K562 (cell line): ENCODE results near the gene CCDC54. TPM values are rescaled to one million over a fixed set of nuclear protein-coding genes. Genes with fewer than 3 reads are reported as not detected.

Source experiments
- ATAC-seq: fragments of 200-7000 bp; cut with Tn5 transposase; 3 replicates; pipeline ENCODE4 v1.9.1; 2020; ENCODE audit warnings: moderate library complexity
- BruUV-seq: library from RNA; stranded (reverse); fragments of 400-500 nt; replicated peaks from 2 replicates; lab custom pipeline; 2021; lab: Mats Ljungman, UMichigan
- CTCF ChIA-PET: fragments of 300-600 bp; formaldehyde crosslinking; extraction: SDS; loops from one replicate; lab custom pipeline; 2021; ENCODE audit warnings: low intra/inter-chr PET ratio; lab: Yijun Ruan, JAX
- POLR2A ChIA-PET: fragments of 300-600, 350-650 bp; sonication (Branson Sonifier 250); formaldehyde crosslinking; extraction: SDS; loops from one replicate; lab custom pipeline; 2021; ENCODE audit warnings: antibody characterized with exemption, inconsistent platforms; lab: Yijun Ruan, JAX
- DNase-seq, 4 experiments: peaks; one replicate each; pipeline versions ENCODE4 v3.0.0 to v3.0.0-alpha.2; 2011 to 2018; ENCODE audit warnings: low spot score in 3 of 4, mixed read lengths in 3 of 4; ENCODE audit errors: extremely low read depth in 1 of 4
- FAIRE-seq: peaks from 2 replicates; lab custom pipeline; 2011; peaks lifted over from hg19 to GRCh38; lab: Jason Lieb, UNC
- H2AFZ ChIP-seq: 2 replicates; pipeline ENCODE4 v1.6.0; 2011; ENCODE audit warnings: low read depth, low read length, control low read depth, inconsistent platforms
- H3K27ac ChIP-seq: fragments of 200-600 bp; 3 replicates; pipeline ENCODE4 v1.8.0; 2011; ENCODE audit warnings: low read depth, mild to moderate bottlenecking, control low read depth, inconsistent platforms, low read length, moderate library complexity, mixed read lengths; ENCODE audit errors: extremely low read depth
- H3K27me3 ChIP-seq, 2 experiments: fragments of 300-600 bp in 1 of 2; 2 replicates in 1 of 2; 3 replicates in 1 of 2; pipeline versions ENCODE4 v1.6.0 to v1.8.0; 2011; ENCODE audit warnings: inconsistent platforms in 2 of 2, low read length in 2 of 2, mild to moderate bottlenecking in 1 of 2, mixed read lengths in 1 of 2, moderate library complexity in 1 of 2; ENCODE audit not compliant: control insufficient read depth in 2 of 2, insufficient read depth in 2 of 2
- H3K36me3 ChIP-seq: fragments of 300-600 bp; 3 replicates; pipeline ENCODE4 v1.8.0; 2011; ENCODE audit warnings: mild to moderate bottlenecking, low read length, inconsistent platforms; ENCODE audit not compliant: control insufficient read depth, insufficient read depth
- H3K4me1 ChIP-seq, 2 experiments: fragments of 200-600 bp in 1 of 2; replicated peaks in 1 of 2; 2 replicates in 1 of 2; 3 replicates in 1 of 2; pipeline versions ENCODE4 v1.5.1 to v1.8.0; 2011; ENCODE audit warnings: inconsistent platforms in 2 of 2, low read length in 2 of 2, mild to moderate bottlenecking in 1 of 2, mixed read lengths in 1 of 2, moderate library complexity in 1 of 2; ENCODE audit not compliant: control insufficient read depth in 2 of 2, insufficient read depth in 2 of 2
- H3K4me2 ChIP-seq: 2 replicates; pipeline ENCODE4 v1.6.1; 2011; ENCODE audit warnings: low read length, control low read depth, inconsistent platforms, mixed read lengths; ENCODE audit not compliant: insufficient read depth
- H3K4me3 ChIP-seq: fragments of 200-600 bp; sonication (generic), shearing (Covaris generic); 2 replicates; pipeline ENCODE4 v1.5.1; 2016; ENCODE audit warnings: control low read depth, inconsistent platforms
- H3K79me2 ChIP-seq: fragments of 200-600 bp; 3 replicates; pipeline ENCODE4 v1.8.0; 2011; ENCODE audit warnings: low read length, inconsistent platforms; ENCODE audit not compliant: control insufficient read depth, insufficient read depth
- H3K9ac ChIP-seq, 2 experiments: 2 replicates each; pipeline versions ENCODE4 v1.6.0 to v1.6.1; 2011; ENCODE audit warnings: low read depth in 2 of 2, low read length in 2 of 2, control low read depth in 1 of 2, inconsistent platforms in 1 of 2, mild to moderate bottlenecking in 1 of 2, mixed read lengths in 1 of 2; ENCODE audit not compliant: insufficient read depth in 1 of 2
- H3K9me1 ChIP-seq: one replicate; pipeline ENCODE4 v1.6.0; 2011; ENCODE audit warnings: inconsistent platforms, mild to moderate bottlenecking, low read length, moderate library complexity; ENCODE audit not compliant: control insufficient read depth, insufficient read depth
- H3K9me3 ChIP-seq: replicated peaks from 2 replicates; pipeline ENCODE4 v1.5.1; 2011; ENCODE audit warnings: low read depth, low read length, inconsistent platforms; ENCODE audit not compliant: control insufficient read depth, insufficient read depth
- H4K20me1 ChIP-seq: replicated peaks from 2 replicates; pipeline ENCODE4 v1.6.1; 2011; ENCODE audit warnings: low read length, inconsistent platforms, mixed read lengths; ENCODE audit not compliant: control insufficient read depth, insufficient read depth
- ARNT ChIP-seq, 2 experiments: fragments of 450-650 bp; IDR thresholded peaks; 2 replicates each; pipeline ENCODE4 v1.6.1; 2016; ENCODE audit warnings: mild to moderate bottlenecking in 1 of 2
- DIDO1 ChIP-seq: fragments of 450-650 bp; IDR thresholded peaks from 2 replicates; pipeline ENCODE4 v1.6.1; 2016; ENCODE audit warnings: low read depth, missing biosample characterization, missing genetic modification characterization
- HDAC2 ChIP-seq: fragments of 450-650 bp; IDR thresholded peaks from 2 replicates; pipeline ENCODE4 v1.6.1; 2016; ENCODE audit warnings: mild to moderate bottlenecking
- HDGF ChIP-seq: fragments of 450-650 bp; IDR thresholded peaks from 2 replicates; pipeline ENCODE4 v1.6.1; 2016
- NFIC ChIP-seq: fragments of 450-650 bp; IDR thresholded peaks from 2 replicates; pipeline ENCODE4 v1.6.1; 2017; ENCODE audit warnings: mild to moderate bottlenecking, inconsistent platforms
- PCBP2 ChIP-seq: fragments of 200-400 bp; formaldehyde crosslinking; IDR thresholded peaks from 2 replicates; pipeline ENCODE4 v1.6.1; 2018; ENCODE audit warnings: low read length, low read depth, mild to moderate bottlenecking, moderate library complexity; ENCODE audit not compliant: poor library complexity, severe bottlenecking
- SPI1 ChIP-seq: IDR thresholded peaks from 2 replicates; pipeline ENCODE4 v1.6.1; 2011; ENCODE audit warnings: low read depth, low read length, control low read depth, borderline replicate concordance
- TEAD2 ChIP-seq: fragments of 450-650 bp; IDR thresholded peaks from 2 replicates; pipeline ENCODE4 v1.6.1; 2016; ENCODE audit warnings: missing genetic modification characterization, control low read depth, missing compliant biosample characterization
- in situ Hi-C: fragments of 300-500 bp; cut with MboI; formaldehyde crosslinking; loops from 4 replicates; pipeline ENCODE4 v1.15.0; 2018; ENCODE audit warnings: inconsistent platforms, mixed read lengths
- intact Hi-C: fragments of 100-400 bp; cut with micrococcal nuclease; formaldehyde crosslinking; loops from 2 replicates; pipeline ENCODE4 v1.14.2; 2022
- polyA plus RNA-seq, 8 experiments: library from polyadenylated mRNA; depleted of rRNA in 4 of 8; stranded (reverse) in 5 of 8; unstranded in 3 of 8; fragments of >200 nt; fragmentation: Nextera tagmentation in 2 of 8; fragmentation: Illumina TruSeq in 1 of 8; extraction: Ambion mirVana in 2 of 8; extraction: Trizol in 1 of 8; gene quantifications; 2 replicates each; pipeline versions ENCODE4 v1.2.1 to v1.2.3, GENCODE V29; 2011 to 2014; ENCODE audit warnings: inconsistent platforms in 1 of 8, missing spikeins in 1 of 8
- total RNA-seq, 7 experiments: library from RNA; depleted of rRNA in 6 of 7; stranded (reverse); fragments of >200 nt in 6 of 7; fragmentation: Illumina TruSeq in 2 of 7; extraction: Trizol in 2 of 7; gene quantifications; 2 replicates each; pipeline versions ENCODE4 v1.2.1 to v1.2.3, GENCODE V29; 2011 to 2021; ENCODE audit warnings: low replicate concordance in 1 of 7
- TF ChIP-seq, protein P1 (sequence below): fragments of 450-650 bp; IDR thresholded peaks from 2 replicates; pipeline ENCODE4 v1.6.1; 2016; ENCODE audit warnings: mild to moderate bottlenecking
- TF ChIP-seq, protein P2 (sequence below): fragments of 250-450 bp; sonication (Bioruptor Pico); IDR thresholded peaks from 2 replicates; pipeline ENCODE4 v1.4.0; 2020; ENCODE audit warnings: mild to moderate bottlenecking, moderate library complexity, borderline replicate concordance

Gene CCDC54
- total and polyA plus RNA-seq, 9 of the 15 experiments (the other 6 are each of a cell fraction or from before 2014, with no cell fraction given): not detected

DNA sequence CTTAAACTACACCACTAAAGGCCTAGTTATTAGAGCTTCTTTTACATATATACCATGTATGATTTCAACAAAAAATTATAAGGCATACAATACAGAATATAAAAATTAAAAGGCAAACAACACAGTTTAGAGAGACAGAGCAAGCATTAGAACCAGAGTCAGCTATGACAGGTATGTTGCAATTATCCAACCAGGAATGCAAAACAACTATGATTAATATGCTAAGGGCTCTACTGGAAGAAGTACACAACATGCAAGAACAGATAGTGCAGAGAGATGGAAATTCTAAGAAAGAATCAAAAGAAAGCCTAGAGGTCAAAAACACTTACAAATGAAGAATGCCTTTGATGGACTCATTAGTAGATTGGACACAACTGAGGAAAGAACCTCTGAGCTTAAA lies 39.6 kb downstream of the CCDC54 start:
- no peaks in the 10 kb centered on the region for H3K4me1 ChIP-seq
- ATAC-seq (no peak), FAIRE-seq (no peak), DNase-seq (no peak)
- H3K27ac ChIP-seq: no peak overlapping the region
- H3K4me2 ChIP-seq: no peak overlapping the region
- intact Hi-C loops: no loop called here
- H3K79me2 ChIP-seq: no peaks in the 10 kb centered on the region
- BruUV-seq: no TSS peak
- H4K20me1 ChIP-seq: no peaks in the 10 kb centered on the region
- CTCF ChIA-PET: no interaction called here
- POLR2A ChIA-PET: no interaction called here
- in situ Hi-C loops: no loop called here
- no peaks in the 10 kb centered on the region for H3K36me3 ChIP-seq
- no peaks in the 10 kb centered on the region for H3K9me1 ChIP-seq
- H2AFZ ChIP-seq: no peak overlapping the region
- no peak overlapping the region for H3K9ac ChIP-seq
- H3K4me3 ChIP-seq: no peak overlapping the region
- TF ChIP-seq HDAC2 (no peak), DIDO1 (tag) (no peak), ARNT (IDR thresholded peaks at IDR 0.05) (no peak), PCBP2 (no peak), SPI1 (no peak), NFIC (no peak), TEAD2 (tag) (no peak), HDGF (no peak)
- TF ChIP-seq, protein P1, sequence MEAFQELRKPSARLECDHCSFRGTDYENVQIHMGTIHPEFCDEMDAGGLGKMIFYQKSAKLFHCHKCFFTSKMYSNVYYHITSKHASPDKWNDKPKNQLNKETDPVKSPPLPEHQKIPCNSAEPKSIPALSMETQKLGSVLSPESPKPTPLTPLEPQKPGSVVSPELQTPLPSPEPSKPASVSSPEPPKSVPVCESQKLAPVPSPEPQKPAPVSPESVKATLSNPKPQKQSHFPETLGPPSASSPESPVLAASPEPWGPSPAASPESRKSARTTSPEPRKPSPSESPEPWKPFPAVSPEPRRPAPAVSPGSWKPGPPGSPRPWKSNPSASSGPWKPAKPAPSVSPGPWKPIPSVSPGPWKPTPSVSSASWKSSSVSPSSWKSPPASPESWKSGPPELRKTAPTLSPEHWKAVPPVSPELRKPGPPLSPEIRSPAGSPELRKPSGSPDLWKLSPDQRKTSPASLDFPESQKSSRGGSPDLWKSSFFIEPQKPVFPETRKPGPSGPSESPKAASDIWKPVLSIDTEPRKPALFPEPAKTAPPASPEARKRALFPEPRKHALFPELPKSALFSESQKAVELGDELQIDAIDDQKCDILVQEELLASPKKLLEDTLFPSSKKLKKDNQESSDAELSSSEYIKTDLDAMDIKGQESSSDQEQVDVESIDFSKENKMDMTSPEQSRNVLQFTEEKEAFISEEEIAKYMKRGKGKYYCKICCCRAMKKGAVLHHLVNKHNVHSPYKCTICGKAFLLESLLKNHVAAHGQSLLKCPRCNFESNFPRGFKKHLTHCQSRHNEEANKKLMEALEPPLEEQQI: no peak
- TF ChIP-seq, protein P2, sequence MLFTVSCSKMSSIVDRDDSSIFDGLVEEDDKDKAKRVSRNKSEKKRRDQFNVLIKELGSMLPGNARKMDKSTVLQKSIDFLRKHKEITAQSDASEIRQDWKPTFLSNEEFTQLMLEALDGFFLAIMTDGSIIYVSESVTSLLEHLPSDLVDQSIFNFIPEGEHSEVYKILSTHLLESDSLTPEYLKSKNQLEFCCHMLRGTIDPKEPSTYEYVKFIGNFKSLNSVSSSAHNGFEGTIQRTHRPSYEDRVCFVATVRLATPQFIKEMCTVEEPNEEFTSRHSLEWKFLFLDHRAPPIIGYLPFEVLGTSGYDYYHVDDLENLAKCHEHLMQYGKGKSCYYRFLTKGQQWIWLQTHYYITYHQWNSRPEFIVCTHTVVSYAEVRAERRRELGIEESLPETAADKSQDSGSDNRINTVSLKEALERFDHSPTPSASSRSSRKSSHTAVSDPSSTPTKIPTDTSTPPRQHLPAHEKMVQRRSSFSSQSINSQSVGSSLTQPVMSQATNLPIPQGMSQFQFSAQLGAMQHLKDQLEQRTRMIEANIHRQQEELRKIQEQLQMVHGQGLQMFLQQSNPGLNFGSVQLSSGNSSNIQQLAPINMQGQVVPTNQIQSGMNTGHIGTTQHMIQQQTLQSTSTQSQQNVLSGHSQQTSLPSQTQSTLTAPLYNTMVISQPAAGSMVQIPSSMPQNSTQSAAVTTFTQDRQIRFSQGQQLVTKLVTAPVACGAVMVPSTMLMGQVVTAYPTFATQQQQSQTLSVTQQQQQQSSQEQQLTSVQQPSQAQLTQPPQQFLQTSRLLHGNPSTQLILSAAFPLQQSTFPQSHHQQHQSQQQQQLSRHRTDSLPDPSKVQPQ (CRISPR knock-in tag): no peak
- H3K27me3 ChIP-seq: no peaks in the 10 kb centered on the region
- no peaks in the 10 kb centered on the region for H3K9me3 ChIP-seq
